HG03354 (cell line): ENCODE data around the gene SCO1.

ENCODE experiments used
- ATAC-seq: cut with Tn5 transposase; IDR thresholded peaks from one replicate; pipeline ENCODE4 v1.9.1; 2021; ENCODE audit warnings: mild to moderate bottlenecking; ENCODE audit not compliant: unreplicated experiment, poor library complexity, severe bottlenecking

The SCO1 gene

GRCh38 chr17:10623737-10624338 is 73.5 kb downstream of the SCO1 start:
- ATAC-seq, result no peak

GRCh38 chr17:10622617-10623485 is 74.5 kb downstream of the SCO1 start:
- ATAC-seq, result no peak
